Spleen (tissue), 7 donors: ENCODE data around the gene ZMIZ1.

ENCODE experiments used
- POLR2A ChIP-seq, 3 donors: fragments of 450-650 bp; IDR thresholded peaks; one replicate each; pipeline ENCODE4 v1.5.1; 2017; ENCODE audit warnings: antibody characterized with exemption in 3 of 3, mild to moderate bottlenecking in 1 of 3
- TF ChIP-seq, protein P1 (sequence below), 11 experiments: fragments of 200-600 bp in 7 of 11; fragments of 450-650 bp in 4 of 11; sonication (generic) in 4 of 11; IDR thresholded peaks in 8 of 11; conservative IDR thresholded peaks in 3 of 11; 1 replicate in 7 of 11; 2 replicates in 4 of 11; pipeline versions ENCODE4 v1.4.0 to v1.8.0; 2016 to 2021; ENCODE audit warnings: antibody characterized with exemption in 11 of 11, inconsistent platforms in 4 of 11, mild to moderate bottlenecking in 1 of 11
- donor health status: DM: no; HTN: no; CAD: no; lungs with moderate emphysema.
- donor health status: DM: no; HTN: no; CAD: no.
- donor health status: DM: no; HTN: no; CAD: no.

DNA sequence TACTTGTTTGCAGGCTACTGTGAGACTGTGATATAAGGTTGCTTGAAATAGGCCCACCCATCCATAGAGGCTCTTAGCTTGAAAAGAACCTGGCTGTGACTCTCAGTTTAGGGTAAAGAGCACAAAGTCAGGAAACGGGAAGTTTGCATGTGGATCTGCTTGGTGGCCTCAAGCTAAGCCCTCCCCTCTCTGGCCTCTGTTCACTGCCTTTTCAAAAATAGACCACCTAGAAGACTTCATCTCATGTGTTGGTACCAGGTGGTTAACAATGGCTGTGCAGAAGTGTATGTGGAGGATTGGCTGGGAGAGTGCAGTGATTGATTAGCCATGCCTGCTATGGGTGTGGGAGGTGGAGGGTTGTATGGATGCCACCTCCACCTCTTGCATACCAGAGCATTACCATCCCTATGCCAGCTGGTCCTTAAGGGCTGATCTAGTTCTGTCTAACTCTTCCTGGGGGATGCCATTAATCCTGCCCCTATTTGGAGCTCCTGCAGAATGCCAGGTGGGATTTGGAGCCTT, 122.0 kb downstream of the ZMIZ1 start:
- TF ChIP-seq, protein P1, sequence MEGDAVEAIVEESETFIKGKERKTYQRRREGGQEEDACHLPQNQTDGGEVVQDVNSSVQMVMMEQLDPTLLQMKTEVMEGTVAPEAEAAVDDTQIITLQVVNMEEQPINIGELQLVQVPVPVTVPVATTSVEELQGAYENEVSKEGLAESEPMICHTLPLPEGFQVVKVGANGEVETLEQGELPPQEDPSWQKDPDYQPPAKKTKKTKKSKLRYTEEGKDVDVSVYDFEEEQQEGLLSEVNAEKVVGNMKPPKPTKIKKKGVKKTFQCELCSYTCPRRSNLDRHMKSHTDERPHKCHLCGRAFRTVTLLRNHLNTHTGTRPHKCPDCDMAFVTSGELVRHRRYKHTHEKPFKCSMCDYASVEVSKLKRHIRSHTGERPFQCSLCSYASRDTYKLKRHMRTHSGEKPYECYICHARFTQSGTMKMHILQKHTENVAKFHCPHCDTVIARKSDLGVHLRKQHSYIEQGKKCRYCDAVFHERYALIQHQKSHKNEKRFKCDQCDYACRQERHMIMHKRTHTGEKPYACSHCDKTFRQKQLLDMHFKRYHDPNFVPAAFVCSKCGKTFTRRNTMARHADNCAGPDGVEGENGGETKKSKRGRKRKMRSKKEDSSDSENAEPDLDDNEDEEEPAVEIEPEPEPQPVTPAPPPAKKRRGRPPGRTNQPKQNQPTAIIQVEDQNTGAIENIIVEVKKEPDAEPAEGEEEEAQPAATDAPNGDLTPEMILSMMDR (IDR thresholded peaks at IDR 0.05 in 8 of 11, conservative IDR thresholded peaks at IDR 0.05 in 3 of 11) = no peak
- TF ChIP-seq POLR2A (IDR thresholded peaks at IDR 0.05) = no peak
